Endothelial cell of umbilical vein (primary cell): Measurements from ENCODE around the gene SPTBN4. TPM values are rescaled to one million over a fixed set of nuclear protein-coding genes. Genes with fewer than 3 reads are reported as not detected.
A peak's percentile ranks its signal among the peaks of the same experiment; 100 is the strongest.

Experiments used
- BruUV-seq: library from RNA; stranded (reverse); fragments of 400-500 nt; replicated peaks from 2 replicates; lab custom pipeline; 2021; lab: Mats Ljungman, UMichigan
- CTCF ChIA-PET: fragments of 300-600, 350-600 bp; sonication (Branson Sonifier 250); formaldehyde crosslinking; loops from one replicate; lab custom pipeline; 2021; ENCODE audit warnings: antibody characterized with exemption, inconsistent platforms; lab: Charles Lee
- POLR2A ChIA-PET: fragments of 300-600, 350-600 bp; sonication (Branson Sonifier 250); formaldehyde crosslinking; loops from one replicate; lab custom pipeline; 2021; ENCODE audit warnings: antibody characterized with exemption, inconsistent platforms; lab: Charles Lee
- DNase-seq: peaks from one replicate; pipeline ENCODE4 v3.0.0-alpha.2; 2011; ENCODE audit warnings: low read depth, low spot score
- FAIRE-seq: peaks from 2 replicates; lab custom pipeline; 2011; peaks lifted over from hg19 to GRCh38; lab: Jason Lieb, UNC
- H2AFZ ChIP-seq: 2 replicates; pipeline ENCODE4 v1.6.0; 2012; ENCODE audit warnings: low read depth, low read length, control low read depth, inconsistent platforms
- H3K27ac ChIP-seq: 2 replicates; pipeline ENCODE4 v1.5.1; 2011; ENCODE audit warnings: low read depth, mild to moderate bottlenecking, control low read depth, low read length, moderate library complexity; ENCODE audit not compliant: insufficient read depth
- H3K27me3 ChIP-seq, 2 experiments: 2 replicates each; pipeline versions ENCODE4 v1.6.0 to v1.6.1; 2011; ENCODE audit warnings: low read length in 2 of 2, mixed read lengths in 1 of 2; ENCODE audit not compliant: control insufficient read depth in 2 of 2, insufficient read depth in 2 of 2
- H3K36me3 ChIP-seq, 2 experiments: 2 replicates in 1 of 2; 3 replicates in 1 of 2; pipeline ENCODE4 v1.5.1; 2011; ENCODE audit warnings: low read length in 2 of 2, mild to moderate bottlenecking in 1 of 2, moderate library complexity in 1 of 2; ENCODE audit not compliant: control insufficient read depth in 2 of 2, insufficient read depth in 2 of 2; ENCODE audit errors: extremely low read depth in 1 of 2
- H3K4me1 ChIP-seq: 3 replicates; pipeline ENCODE4 v1.5.1; 2011; ENCODE audit warnings: mild to moderate bottlenecking, low read length; ENCODE audit not compliant: control insufficient read depth, insufficient read depth; ENCODE audit errors: extremely low read depth
- H3K4me2 ChIP-seq: 2 replicates; pipeline ENCODE4 v1.6.1; 2011; ENCODE audit warnings: low read length, control low read depth, mixed read lengths; ENCODE audit not compliant: insufficient read depth
- H3K4me3 ChIP-seq, 3 experiments: fragments of 200-600 bp in 1 of 3; sonication (generic), shearing (Covaris generic) in 1 of 3; replicated peaks in 1 of 3; 2 replicates each; pipeline ENCODE4 v1.5.1; 2011 to 2016; ENCODE audit warnings: control low read depth in 3 of 3, low read length in 3 of 3, mild to moderate bottlenecking in 2 of 3, inconsistent platforms in 1 of 3, low read depth in 1 of 3, moderate library complexity in 1 of 3; ENCODE audit not compliant: insufficient read depth in 1 of 3
- H3K79me2 ChIP-seq: 2 replicates; pipeline ENCODE4 v1.6.0; 2012; ENCODE audit warnings: low read length, inconsistent platforms; ENCODE audit not compliant: control insufficient read depth, insufficient read depth
- H3K9ac ChIP-seq: replicated peaks from 2 replicates; pipeline ENCODE3; 2011; ENCODE audit warnings: low read length, control low read depth; ENCODE audit not compliant: insufficient read depth; ENCODE audit errors: extremely low read depth
- H3K9me1 ChIP-seq: replicated peaks from 3 replicates; pipeline ENCODE4 v1.6.0; 2011; ENCODE audit warnings: mild to moderate bottlenecking, low read length; ENCODE audit not compliant: control insufficient read depth, insufficient read depth; ENCODE audit errors: extremely low read depth
- H3K9me3 ChIP-seq: replicated peaks from 2 replicates; pipeline ENCODE4 v1.5.1; 2012; ENCODE audit warnings: low read length, inconsistent platforms; ENCODE audit not compliant: control insufficient read depth, insufficient read depth
- H4K20me1 ChIP-seq: replicated peaks from 2 replicates; pipeline ENCODE3; 2011; ENCODE audit warnings: mild to moderate bottlenecking, low read length; ENCODE audit not compliant: control insufficient read depth, insufficient read depth; ENCODE audit errors: extremely low read depth
- FOS ChIP-seq: IDR thresholded peaks from 2 replicates; pipeline ENCODE4 v1.6.1; 2011; ENCODE audit warnings: mild to moderate bottlenecking, low read length, moderate library complexity, borderline replicate concordance; ENCODE audit not compliant: insufficient read depth
- MYC ChIP-seq: IDR thresholded peaks from one replicate; pipeline ENCODE4 v1.6.1; 2011; ENCODE audit warnings: mild to moderate bottlenecking, low read depth, low read length
- dilution Hi-C: fragments of 300-500 bp; cut with MboI; formaldehyde crosslinking; loops from one replicate; pipeline ENCODE4 v1.15.0; 2019; ENCODE audit warnings: low sequenced_read_pairs; ENCODE audit not compliant: extremely low pct_ligation_motif_present
- intact Hi-C: fragments of 100-400 bp; cut with micrococcal nuclease; formaldehyde crosslinking; loops from one replicate; pipeline ENCODE4 v1.10.0; 2022
- polyA plus RNA-seq, 4 experiments: library from polyadenylated mRNA; depleted of rRNA in 3 of 4; stranded (reverse) in 3 of 4; unstranded in 1 of 4; fragments of >200 nt; gene quantifications; 2 replicates each; pipeline versions ENCODE4 v1.2.1 to v1.2.3, GENCODE V29; 2011 to 2012; ENCODE audit warnings: missing spikeins in 1 of 4
- total RNA-seq: library from RNA; stranded (reverse); gene quantifications from 2 replicates; pipeline ENCODE4 v1.2.3, GENCODE V29; 2021
- TF ChIP-seq, protein P1 (sequence below), 2 donors: IDR thresholded peaks; 1 replicate in 1 of 2; 2 replicates in 1 of 2; pipeline ENCODE4 v1.5.1; 2011; ENCODE audit warnings: low read length in 2 of 2, mild to moderate bottlenecking in 2 of 2, moderate library complexity in 2 of 2, control low read depth in 1 of 2, inconsistent platforms in 1 of 2, low read depth in 1 of 2; ENCODE audit not compliant: insufficient read depth in 1 of 2; ENCODE audit errors: extremely low read depth in 1 of 2
- TF ChIP-seq, protein P2 (sequence below): IDR thresholded peaks from 2 replicates; pipeline ENCODE4 v1.6.1; 2011; ENCODE audit not compliant: insufficient read depth, insufficient read length

SPTBN4 gene
- total and polyA plus RNA-seq, 2 donors (not counting 3 experiments of a cell fraction or from before 2014, with no cell fraction given), result 0.33 TPM; not detected in 1

DNA sequence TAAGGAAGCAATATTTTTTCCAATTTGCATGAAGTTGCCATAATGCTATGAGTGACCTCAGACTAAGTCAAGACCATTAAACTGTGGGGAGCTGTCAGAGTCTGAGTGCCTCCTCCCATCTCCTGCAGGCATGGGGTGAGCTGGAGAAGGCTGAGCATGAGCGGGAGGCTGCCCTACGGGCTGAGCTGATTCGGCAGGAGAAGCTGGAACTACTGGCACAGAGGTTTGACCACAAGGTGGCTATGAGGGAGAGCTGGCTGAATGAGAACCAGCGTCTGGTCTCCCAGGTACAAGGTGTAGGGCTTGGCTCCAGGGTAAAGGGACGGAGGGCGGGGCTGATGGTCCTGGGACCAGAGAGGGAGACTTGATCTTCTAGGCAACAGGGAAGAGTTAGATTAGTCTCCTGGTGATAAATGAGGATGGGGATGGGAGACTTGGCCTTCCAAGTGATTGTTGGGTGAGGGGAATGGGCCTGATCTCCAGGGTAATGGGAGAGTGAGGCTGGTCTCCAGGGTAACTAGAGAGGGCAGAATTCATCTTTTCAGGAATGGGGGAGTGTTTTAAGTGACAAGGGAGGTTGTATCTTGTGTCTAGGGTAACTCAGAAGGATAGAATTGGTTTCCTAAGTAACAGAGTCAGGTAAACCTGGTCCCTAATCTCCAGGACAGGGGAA is 36.0 kb downstream of the SPTBN4 start:
- no peaks in the 10 kb centered on the region for H4K20me1 ChIP-seq
- intact Hi-C loops, result no loop called here
- no peaks in the 10 kb centered on the region for H3K27me3 ChIP-seq
- ChIA-PET CTCF (interaction anchor here (1.0 to 1.5 kb wide), 3 partner anchors 10 to 132 kb away, joined by 3 to 6 read pairs (median 3); no protein-coding TSS in a partner anchor), POLR2A (no interaction called here)
- no peak for FAIRE-seq
- no peaks in the 10 kb centered on the region for H3K79me2 ChIP-seq
- DNase-seq, result no peak
- H3K36me3 ChIP-seq, result no peaks in the 10 kb centered on the region
- no peak overlapping the region for H2AFZ ChIP-seq
- no peaks in the 10 kb centered on the region for H3K9me1 ChIP-seq
- H3K9me3 ChIP-seq, result no peaks in the 10 kb centered on the region
- no peaks in the 10 kb centered on the region for H3K4me1 ChIP-seq
- no peak overlapping the region for H3K4me2 ChIP-seq
- TF ChIP-seq, protein P1, sequence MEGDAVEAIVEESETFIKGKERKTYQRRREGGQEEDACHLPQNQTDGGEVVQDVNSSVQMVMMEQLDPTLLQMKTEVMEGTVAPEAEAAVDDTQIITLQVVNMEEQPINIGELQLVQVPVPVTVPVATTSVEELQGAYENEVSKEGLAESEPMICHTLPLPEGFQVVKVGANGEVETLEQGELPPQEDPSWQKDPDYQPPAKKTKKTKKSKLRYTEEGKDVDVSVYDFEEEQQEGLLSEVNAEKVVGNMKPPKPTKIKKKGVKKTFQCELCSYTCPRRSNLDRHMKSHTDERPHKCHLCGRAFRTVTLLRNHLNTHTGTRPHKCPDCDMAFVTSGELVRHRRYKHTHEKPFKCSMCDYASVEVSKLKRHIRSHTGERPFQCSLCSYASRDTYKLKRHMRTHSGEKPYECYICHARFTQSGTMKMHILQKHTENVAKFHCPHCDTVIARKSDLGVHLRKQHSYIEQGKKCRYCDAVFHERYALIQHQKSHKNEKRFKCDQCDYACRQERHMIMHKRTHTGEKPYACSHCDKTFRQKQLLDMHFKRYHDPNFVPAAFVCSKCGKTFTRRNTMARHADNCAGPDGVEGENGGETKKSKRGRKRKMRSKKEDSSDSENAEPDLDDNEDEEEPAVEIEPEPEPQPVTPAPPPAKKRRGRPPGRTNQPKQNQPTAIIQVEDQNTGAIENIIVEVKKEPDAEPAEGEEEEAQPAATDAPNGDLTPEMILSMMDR (IDR thresholded peaks at IDR 0.05; ENCODE audit: extremely low read depth in 1 of 2, insufficient read depth in 1 of 2, low read depth in 1 of 2, low read length in 2 of 2), result peak; percentile 8 to 19
- TF ChIP-seq, protein P2, sequence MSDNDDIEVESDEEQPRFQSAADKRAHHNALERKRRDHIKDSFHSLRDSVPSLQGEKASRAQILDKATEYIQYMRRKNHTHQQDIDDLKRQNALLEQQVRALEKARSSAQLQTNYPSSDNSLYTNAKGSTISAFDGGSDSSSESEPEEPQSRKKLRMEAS, result no peak
- no peak overlapping the region for H3K4me3 ChIP-seq
- H3K9ac ChIP-seq, result no peak overlapping the region
- dilution Hi-C loops, result no loop called here
- H3K27ac ChIP-seq, result no peak overlapping the region
- BruUV-seq, result no TSS peak

DNA sequence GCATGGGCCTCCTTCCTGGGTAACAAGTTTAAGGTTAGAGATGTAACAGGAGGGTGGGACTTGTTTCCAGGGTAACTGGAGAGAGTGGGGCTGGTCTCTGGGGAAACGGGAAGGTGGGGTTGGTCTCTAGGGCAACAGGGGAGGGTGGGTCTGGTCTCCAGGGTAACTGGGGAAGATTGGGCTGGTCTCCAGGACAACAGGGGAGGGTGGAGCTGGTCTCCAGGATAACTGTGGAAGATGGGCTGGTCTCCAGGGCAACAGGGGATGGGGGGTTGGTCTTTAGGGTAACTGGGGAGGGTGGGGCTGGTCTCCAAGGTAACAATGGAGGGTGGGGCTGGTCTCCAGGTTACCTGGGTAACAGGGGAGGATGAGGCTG is 36.5 kb downstream of the SPTBN4 start:
- TF ChIP-seq MYC, result no peak
- no peak for TF ChIP-seq FOS
- Histone ChIP-seq H3K4me3 (no peak overlapping the region), H2AFZ (no peak overlapping the region), H3K79me2 (no peaks in the 10 kb centered on the region), H3K4me2 (no peak overlapping the region), H3K9ac (no peak overlapping the region), H3K36me3 (no peaks in the 10 kb centered on the region), H3K9me1 (no peaks in the 10 kb centered on the region), H3K27me3 (no peaks in the 10 kb centered on the region), H3K9me3 (no peaks in the 10 kb centered on the region), H3K27ac (no peak overlapping the region), H3K4me1 (no peaks in the 10 kb centered on the region), H4K20me1 (no peaks in the 10 kb centered on the region)
- POLR2A ChIA-PET, result no interaction called here
- BruUV-seq, result no TSS peak
- CTCF ChIA-PET, result interaction anchor here (0.9 to 1.5 kb wide), 3 partner anchors 39 to 198 kb away, joined by 3 to 6 read pairs (median 3); no protein-coding TSS in a partner anchor
- intact Hi-C loops, result no loop called here
- dilution Hi-C loops, result no loop called here
- FAIRE-seq (no peak), DNase-seq (no peak)
